DMS 273 treated with DMSO at 0.1 percent for 48 hours (cell line): Measurements from ENCODE around the gene DBI.
"Not testable (repeated sequence)": the region's sequence is repeated elsewhere in the genome, so short reads cannot be mapped to it uniquely, and the experiment has no call there.

ENCODE experiments used
- DNase-seq: peaks from one replicate; lab custom pipeline; 2025; lab: John Stamatoyannopoulos, UW

The DBI gene

DNA sequence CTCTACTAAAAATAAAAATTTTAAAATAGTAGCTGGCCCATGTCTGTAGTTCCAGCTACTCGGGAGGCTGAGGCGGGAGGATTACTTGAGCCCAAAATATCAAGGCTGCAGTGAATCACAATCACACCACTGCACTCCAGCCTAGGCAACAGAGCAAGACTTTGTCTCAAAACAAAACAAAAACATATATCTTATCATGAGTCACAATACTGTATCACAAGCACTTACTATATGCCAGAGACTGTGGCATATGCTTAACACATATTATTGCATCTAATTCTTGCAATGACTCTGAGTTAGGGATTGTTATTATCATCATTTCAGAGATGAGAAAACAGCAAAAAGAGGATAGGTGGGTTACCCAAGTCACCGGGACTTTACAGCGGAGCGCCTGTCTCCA is 35.3 kb downstream of the DBI start:
- DNase-seq = no peak

DNA sequence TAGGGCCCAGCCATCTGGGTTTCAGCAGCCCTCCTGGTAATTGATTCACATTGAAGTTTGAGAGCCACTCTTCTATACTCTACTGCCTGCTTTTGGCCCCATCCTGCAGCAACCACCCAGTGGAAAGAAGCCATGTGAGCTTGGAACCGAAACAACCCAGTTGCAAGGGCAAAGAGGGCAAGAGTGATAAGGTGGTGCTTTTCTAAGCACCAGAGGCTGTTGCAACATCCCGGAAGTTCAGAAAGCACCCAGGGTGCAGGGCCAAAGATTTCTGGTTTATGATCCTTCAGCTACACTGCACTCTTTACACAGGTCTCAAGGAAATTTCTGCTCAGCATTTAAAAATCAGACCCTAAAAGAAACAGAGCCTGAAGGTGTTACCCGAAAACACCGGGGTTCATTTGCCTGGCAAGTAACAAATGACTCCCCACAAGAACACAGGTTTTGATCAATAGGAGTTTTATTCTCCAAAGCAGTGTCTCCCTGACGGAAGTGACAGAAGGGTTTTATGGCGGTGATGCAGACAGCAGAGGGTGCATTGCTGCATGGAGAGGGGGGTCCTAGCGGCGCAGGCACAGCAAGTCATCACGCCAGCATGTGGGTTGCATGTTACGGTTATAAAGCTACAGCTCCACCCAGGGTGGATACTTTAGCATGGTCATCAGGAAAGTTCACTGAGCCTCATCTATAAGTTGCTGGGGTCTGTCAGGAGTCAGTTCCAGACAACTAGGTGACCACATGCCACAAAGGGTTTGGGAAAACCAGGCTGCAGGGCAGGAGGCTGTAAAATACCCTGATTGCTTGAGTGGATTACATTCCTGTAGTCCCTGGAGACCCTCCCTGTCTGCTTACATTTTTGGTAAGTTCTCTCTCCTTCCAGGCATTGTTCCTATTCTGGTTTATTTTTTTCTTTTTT is 36.1 kb downstream of the DBI start:
- no peak for DNase-seq

DNA sequence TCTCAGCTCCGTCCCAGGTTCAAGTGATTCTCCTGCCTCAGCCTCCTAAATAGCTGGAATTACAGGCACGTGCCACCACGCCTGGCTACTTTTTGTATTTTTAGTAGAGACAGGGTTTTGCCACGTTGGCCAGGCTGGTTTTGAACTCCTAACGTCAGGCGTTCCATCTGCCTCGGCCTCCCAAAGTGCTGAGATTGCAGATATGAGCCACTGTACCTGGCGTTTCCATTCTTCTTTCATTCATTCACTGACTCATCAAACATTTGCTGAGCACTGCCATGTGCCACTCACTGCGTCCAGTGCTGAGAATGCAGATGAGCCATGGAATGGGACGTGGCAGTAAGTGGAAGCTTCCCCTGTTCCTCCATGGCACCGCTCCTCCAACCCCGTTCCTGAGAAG is 36.8 kb downstream of the DBI start:
- not testable (repeated sequence) for DNase-seq

DNA sequence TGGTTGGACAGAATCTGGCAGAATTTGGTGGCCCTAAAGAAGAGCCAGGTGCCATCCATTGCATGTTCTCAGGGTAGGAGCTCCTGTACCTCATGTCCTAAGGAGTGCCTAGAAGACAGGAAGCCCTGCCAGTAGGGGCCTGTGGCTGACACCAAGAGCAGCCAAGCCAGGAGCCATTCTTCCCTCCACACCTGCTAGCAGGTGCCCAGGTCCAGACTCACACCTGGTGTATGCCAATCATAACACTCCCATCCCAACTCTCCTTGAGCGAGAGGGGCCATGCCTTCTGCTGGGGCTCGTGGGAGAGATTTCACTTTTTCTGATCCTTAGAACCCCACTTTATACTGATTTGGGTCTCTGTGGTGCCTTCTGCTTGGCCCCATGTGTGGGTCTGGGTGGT is 38.4 kb downstream of the DBI start:
- no peak for DNase-seq

DNA sequence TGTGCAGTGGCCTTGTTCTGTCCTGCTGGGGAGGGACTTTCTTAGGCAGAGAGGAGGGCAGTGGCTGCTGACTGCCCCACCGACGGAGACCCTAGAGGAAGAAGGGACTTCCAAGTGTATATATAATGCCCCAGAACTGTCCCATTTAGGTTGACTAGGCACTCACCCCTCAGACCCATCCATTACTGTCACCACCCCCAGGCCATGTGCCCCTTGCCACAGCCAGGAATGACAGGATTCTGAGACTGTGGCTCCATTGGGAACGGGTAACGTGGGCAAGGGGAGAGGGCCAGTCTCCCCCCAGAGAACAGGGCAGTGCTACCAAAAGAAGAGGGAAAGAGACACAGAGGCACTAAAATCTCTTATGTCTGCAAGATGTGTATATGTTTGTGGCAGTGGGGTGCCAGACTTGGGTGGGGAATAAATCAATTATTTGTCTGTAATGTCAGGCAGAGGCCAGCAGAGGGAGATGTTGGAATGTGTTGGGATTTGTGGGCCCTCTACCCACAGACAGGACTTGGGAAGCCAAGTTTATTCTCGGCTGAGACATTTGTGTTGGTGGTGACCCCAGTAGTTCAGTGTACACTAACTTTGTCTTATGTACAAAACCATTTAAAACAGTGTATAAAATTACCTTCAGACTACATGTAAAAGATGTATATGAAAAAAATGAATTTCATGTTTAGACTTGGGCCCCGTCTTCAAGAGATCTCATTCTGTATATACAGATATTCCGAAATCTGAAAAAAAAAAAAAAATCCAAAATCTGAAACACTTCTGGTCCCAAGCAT is 40.8 kb downstream of the DBI start:
- peak; percentile 13 for DNase-seq

DNA sequence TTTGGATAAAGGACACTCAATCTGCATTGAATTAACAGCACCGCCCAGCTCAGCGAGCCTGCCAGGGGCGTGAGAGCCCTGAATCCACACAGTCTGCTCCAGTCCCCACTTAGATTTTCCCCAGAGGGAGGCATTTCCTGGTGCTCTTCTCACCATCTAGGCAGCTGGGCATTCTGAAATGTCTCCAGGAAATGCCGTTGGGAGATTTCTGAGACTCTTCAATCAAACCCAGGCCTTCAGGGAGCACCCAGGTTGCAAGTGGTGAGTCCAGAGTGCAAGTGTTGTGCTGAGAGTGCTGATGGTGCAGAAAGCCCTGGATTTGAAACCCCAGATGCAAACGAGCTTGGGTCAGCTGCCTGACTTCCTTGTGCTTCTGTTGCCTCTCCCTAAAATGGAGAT is 41.4 kb downstream of the DBI start:
- no peak for DNase-seq

DNA sequence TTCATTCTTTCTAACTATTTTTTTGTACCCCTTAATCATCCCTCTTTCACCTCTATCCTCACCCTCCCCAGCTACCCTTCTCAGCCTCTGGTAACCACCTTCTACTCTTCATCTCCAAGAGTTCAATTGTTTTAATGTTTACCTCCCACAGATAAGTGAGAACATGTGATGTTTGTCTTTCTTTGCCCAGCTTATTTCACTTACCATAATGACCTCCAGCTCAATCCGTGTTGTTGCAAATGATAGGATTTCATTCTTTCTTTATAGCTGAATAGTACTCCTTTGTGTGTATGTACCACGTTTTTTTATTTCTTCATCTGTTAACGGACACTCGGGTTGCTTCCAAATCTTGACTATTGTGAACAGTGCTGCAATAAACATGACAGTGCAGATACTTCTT is 42.7 kb downstream of the DBI start:
- DNase-seq = no peak

DNA sequence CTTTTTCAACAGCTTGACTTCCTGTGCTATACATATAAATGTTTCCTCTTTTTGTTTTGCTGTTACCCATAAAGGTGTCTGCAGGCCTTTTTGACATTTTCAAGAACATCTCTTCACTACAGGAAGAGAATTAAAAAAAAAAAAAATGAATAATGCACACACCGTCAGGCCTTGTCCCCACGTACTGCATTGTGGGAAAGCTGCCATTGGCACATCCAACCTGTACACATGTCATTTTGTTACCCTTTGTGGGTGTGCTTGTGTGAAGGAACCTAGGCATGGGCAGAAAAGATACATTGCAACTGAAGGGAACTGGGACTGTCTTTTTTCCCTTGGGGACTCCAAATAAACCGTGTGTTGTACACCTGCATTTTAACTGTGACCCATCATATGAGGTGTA is 48.1 kb downstream of the DBI start:
- DNase-seq = no peak

DNA sequence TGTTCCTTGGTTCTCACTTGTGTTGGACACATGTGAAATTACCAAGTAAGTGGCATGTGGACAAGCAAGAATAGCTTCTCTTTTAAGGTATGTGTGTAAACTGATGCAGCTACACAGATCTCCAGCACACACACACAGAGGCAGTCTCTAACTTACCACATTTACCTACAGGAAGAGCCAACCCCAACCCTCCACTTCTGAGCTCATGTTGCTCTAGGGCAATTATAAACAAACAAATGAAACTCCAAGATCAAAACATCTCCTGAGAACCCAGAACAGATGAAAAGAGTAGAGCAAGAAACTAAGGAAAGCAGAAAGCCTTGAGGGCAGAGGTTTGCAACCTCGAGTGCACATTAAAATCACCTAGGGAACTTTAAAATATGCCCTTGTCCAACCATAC is 48.9 kb downstream of the DBI start:
- DNase-seq = no peak

DNA sequence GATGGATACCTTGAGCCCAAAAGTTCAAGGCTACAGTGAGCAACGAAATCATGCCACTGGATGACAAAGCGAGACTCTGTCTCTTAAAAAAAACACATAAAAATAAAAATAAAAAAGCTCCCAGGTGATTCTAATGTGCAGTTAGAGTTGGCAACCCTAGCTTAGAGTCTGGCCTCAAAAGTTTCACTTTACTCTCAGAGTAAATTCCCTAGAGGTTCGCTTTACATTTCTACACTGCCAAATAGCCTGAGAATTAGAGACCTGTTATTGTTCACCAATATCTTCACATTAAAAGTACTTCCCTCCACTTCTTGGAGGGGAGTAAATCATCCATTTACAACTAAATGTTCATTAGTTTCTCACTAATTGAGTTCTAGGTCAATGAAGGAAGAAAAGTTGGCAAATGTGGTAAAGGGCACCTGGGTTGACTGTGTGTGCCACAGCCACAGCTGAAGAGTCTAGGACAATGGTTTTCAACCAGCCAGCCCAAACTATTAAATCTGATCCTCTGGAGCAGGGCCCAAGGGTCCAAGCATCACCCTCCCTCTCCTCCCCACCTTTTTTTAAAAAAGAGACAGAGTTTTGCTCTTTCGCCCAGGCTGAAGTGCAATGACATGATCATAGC is 49.6 kb downstream of the DBI start:
- no peak for DNase-seq

DNA sequence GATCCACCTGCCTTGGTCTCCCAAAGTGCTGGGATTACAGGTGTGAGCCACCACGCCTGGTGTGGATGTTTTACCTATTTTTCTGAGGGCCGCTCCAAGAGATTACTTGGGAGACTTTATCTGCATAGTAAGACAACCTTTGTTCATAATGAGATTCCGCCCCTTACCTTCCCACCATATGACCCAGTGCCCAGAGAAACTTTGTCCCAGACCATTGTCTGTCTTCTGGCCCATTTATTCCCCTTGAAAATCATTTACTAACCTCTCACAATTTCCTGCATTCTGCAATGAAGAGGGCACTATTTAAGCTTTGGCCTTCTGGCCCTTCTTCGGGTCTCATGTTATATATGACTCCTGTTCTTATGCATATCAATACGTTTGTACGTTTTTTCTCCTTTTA is 51.1 kb downstream of the DBI start:
- DNase-seq = no peak

DNA sequence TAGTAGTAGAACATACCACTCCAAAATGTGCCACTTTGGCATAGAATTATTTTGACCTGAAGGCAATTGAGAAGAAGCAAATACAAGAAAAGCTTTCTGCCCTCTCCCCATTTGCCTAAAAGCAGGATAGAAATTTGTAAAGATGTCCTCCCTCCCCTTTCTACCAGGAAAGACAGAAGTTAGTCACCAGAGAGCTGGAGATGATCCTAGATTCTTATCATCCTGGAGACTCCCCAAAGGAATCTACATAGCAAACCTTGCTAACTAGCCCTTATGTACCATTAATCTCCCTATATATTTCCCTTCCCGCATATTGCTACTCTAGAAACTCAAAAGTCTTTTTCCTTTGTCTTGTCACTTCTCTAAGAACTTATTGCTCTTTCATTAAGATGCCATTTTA is 52.3 kb downstream of the DBI start:
- no peak for DNase-seq

DNA sequence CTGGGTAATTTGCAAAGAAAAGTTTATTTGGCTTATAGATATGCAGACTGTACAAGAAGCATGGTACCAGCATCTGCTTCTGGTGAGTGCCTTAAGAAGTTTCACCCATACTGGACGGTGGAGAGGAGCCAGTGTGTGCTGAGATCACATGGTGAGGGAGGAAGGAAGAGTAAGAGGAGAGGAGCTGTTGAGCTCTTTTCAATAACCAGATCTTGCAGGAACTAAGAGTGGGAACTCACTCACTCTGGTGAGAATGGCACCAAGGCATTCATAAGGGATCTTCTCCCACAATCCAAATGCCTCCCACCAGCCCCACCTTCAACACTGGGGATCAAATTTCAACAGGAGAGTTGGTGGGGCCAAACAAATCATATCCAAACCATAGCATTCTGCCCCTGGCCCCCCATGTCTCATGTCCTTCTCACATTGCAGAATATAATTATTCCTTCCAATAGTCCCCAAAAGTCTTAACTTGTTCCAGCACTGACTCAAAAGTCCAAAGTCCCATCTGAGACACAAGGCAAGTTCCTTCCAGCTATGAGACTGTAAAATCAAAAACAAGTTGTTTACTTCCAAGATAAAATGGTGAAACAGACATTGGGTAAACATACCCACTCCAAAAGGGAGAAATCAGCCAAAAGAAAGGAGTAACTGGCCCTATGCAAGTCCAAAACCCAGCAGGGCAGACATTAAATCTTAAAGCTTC is 53.2 kb downstream of the DBI start:
- no peak for DNase-seq

DNA sequence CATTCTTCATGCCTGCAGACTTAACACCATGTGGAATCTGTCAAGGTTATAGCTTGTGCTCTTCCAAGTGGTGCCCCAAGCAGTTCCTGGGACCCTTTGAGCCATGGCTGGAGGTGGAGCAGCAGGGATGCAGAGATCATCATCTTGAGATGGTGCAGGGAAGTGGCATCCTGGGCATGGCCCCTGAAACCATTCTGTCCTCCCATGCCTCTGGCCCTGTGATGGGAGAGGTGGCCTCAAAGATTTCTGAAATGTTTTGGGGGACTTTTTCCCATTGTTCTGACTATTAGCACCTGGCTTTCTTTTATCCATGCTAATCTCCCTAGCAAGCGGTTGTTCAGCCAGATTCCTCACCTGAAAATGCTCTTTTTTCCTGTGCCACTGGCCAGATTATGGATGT is 54.5 kb downstream of the DBI start:
- no peak for DNase-seq

DNA sequence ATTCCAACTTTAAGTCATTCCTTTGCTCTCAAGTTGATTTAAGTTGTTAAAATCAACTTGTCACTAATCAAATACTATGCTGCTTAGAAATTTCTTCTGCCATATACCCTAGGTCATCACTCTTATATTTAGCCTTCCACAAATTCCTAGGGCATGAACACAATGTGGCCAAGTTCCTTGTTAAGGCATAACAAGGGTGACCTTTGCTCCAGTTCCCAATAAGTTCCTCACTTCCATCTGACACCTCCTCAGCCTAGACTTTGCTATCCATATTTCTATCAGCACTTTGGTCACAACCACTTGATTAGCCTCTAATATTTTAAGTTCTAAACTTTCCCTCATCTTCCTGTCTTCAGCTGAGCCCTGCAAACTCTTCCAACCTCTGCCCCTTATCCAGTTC is 55.0 kb downstream of the DBI start:
- no peak for DNase-seq
